GM23338 (cell line): ENCODE results near the gene TOR1AIP1. TPM values are rescaled to one million over a fixed set of nuclear protein-coding genes. Genes with fewer than 3 reads are reported as not detected.

Source experiments
- ATAC-seq: fragments of 200-7000 bp; cut with Tn5 transposase; 3 replicates; pipeline ENCODE4 v1.9.1; 2020
- DNase-seq: peaks from one replicate; pipeline ENCODE4 v3.0.0-alpha.2; 2015; ENCODE audit warnings: low spot score
- H2AFZ ChIP-seq: fragments of 200-600 bp; sonication (generic); 2 replicates; pipeline ENCODE4 v1.8.0; 2016; ENCODE audit warnings: antibody characterized with exemption, mild to moderate bottlenecking, moderate library complexity
- H3F3A ChIP-seq: fragments of 200-600 bp; sonication (generic); replicated peaks from 2 replicates; pipeline ENCODE4 v1.8.0; 2017; ENCODE audit warnings: antibody characterized with exemption, mixed run types, low read depth
- H3K27ac ChIP-seq: fragments of 200-600 bp; sonication (generic); 2 replicates; pipeline ENCODE4 v1.6.1; 2016; ENCODE audit warnings: low read depth
- H3K27me3 ChIP-seq: fragments of 200-600 bp; sonication (generic); 2 replicates; pipeline ENCODE4 v1.8.0; 2016; ENCODE audit warnings: mild to moderate bottlenecking, mixed run types, moderate library complexity; ENCODE audit not compliant: insufficient read depth
- H3K36me3 ChIP-seq: fragments of 200-600 bp; sonication (generic); 2 replicates; pipeline ENCODE4 v1.8.0; 2016; ENCODE audit warnings: mild to moderate bottlenecking; ENCODE audit not compliant: insufficient read depth
- H3K4me1 ChIP-seq: fragments of 200-600 bp; sonication (generic); 2 replicates; pipeline ENCODE4 v1.8.0; 2016; ENCODE audit warnings: mild to moderate bottlenecking, moderate library complexity; ENCODE audit not compliant: insufficient read depth
- H3K4me2 ChIP-seq: fragments of 200-600 bp; sonication (generic); 2 replicates; pipeline ENCODE4 v1.7.1; 2017; ENCODE audit warnings: mixed run types
- H3K4me3 ChIP-seq: fragments of 200-600 bp; sonication (generic); 2 replicates; pipeline ENCODE4 v1.6.1; 2016; ENCODE audit warnings: mixed run types
- H3K79me2 ChIP-seq: fragments of 200-600 bp; sonication (generic); replicated peaks from 2 replicates; pipeline ENCODE4 v1.8.0; 2017; ENCODE audit warnings: mild to moderate bottlenecking; ENCODE audit not compliant: insufficient read depth
- H3K9me2 ChIP-seq: fragments of 200-600 bp; sonication (generic); 2 replicates; pipeline ENCODE4 v1.8.0; 2017; ENCODE audit not compliant: insufficient read depth
- H4K20me1 ChIP-seq: fragments of 200-600 bp; sonication (generic); replicated peaks from 2 replicates; pipeline ENCODE4 v1.8.0; 2017; ENCODE audit warnings: mild to moderate bottlenecking; ENCODE audit not compliant: insufficient read depth
- H3K27ac Mint-ChIP-seq: 2 replicates; pipeline ENCODE4 v1.8.0; 2020; ENCODE audit warnings: inconsistent platforms, mild to moderate bottlenecking, moderate library complexity, mixed read lengths
- H3K27me3 Mint-ChIP-seq: 3 replicates; pipeline ENCODE4 v1.8.0; 2022; ENCODE audit warnings: low read depth, mild to moderate bottlenecking, moderate library complexity, mixed read lengths, inconsistent platforms; ENCODE audit not compliant: insufficient read depth, poor library complexity
- H3K36me3 Mint-ChIP-seq: 3 replicates; pipeline ENCODE4 v1.8.0; 2021; ENCODE audit warnings: low read depth, mild to moderate bottlenecking, inconsistent platforms, moderate library complexity, mixed read lengths
- H3K4me1 Mint-ChIP-seq: 3 replicates; pipeline ENCODE4 v1.8.0; 2020; ENCODE audit warnings: mild to moderate bottlenecking, inconsistent platforms, mixed read lengths
- H3K4me3 Mint-ChIP-seq: 3 replicates; pipeline ENCODE4 v1.8.0; 2021; ENCODE audit warnings: moderate library complexity, mild to moderate bottlenecking, inconsistent platforms, mixed read lengths
- H3K9me3 Mint-ChIP-seq: 3 replicates; pipeline ENCODE4 v1.8.0; 2020; ENCODE audit warnings: moderate library complexity, mild to moderate bottlenecking, inconsistent platforms, mixed read lengths
- CREB1 ChIP-seq: fragments of 250-450 bp; sonication (Bioruptor Pico); IDR thresholded peaks from 2 replicates; pipeline ENCODE4 v1.5.0; 2020; ENCODE audit warnings: low read depth, mild to moderate bottlenecking, moderate library complexity
- EZH2 ChIP-seq: fragments of 200-600 bp; sonication (generic); IDR thresholded peaks from one replicate; pipeline ENCODE4 v1.8.0; 2017; ENCODE audit warnings: antibody characterized with exemption, mild to moderate bottlenecking, low read depth; ENCODE audit not compliant: unreplicated experiment
- EZH2phosphoT487 ChIP-seq: fragments of 200-600 bp; sonication (generic); IDR thresholded peaks from one replicate; pipeline ENCODE4 v1.8.1; 2018; ENCODE audit warnings: antibody characterized with exemption; ENCODE audit not compliant: unreplicated experiment
- JUNB ChIP-seq: IDR thresholded peaks from one replicate; pipeline ENCODE4 v1.6.1; 2016; ENCODE audit warnings: antibody characterized with exemption; ENCODE audit not compliant: unreplicated experiment
- NANOG ChIP-seq: IDR thresholded peaks from 2 replicates; pipeline ENCODE4 v1.6.1; 2016; ENCODE audit warnings: antibody characterized with exemption, borderline replicate concordance
- POLR2AphosphoS5 ChIP-seq: IDR thresholded peaks from 2 replicates; pipeline ENCODE4 v1.6.1; 2016; ENCODE audit warnings: antibody characterized with exemption, low read depth
- REST ChIP-seq: IDR thresholded peaks from one replicate; pipeline ENCODE4 v1.6.1; 2018; ENCODE audit warnings: antibody characterized with exemption; ENCODE audit not compliant: unreplicated experiment
- STAT1 ChIP-seq: IDR thresholded peaks from one replicate; pipeline ENCODE4 v1.6.1; 2016; ENCODE audit warnings: antibody characterized with exemption; ENCODE audit not compliant: unreplicated experiment
- ZNF114 ChIP-seq: fragments of 250-450 bp; sonication (Bioruptor Pico); IDR thresholded peaks from 2 replicates; pipeline ENCODE4 v1.5.0; 2020; ENCODE audit warnings: mild to moderate bottlenecking, moderate library complexity
- ZNF462 ChIP-seq: fragments of 250-450 bp; sonication (Bioruptor Pico); IDR thresholded peaks from 2 replicates; pipeline ENCODE4 v1.5.0; 2020; ENCODE audit warnings: mild to moderate bottlenecking, moderate library complexity
- polyA plus RNA-seq: library from polyadenylated mRNA; unstranded; fragments of >200 nt; fragmentation: Nextera tagmentation; extraction: Ambion mirVana; gene quantifications from 2 replicates; pipeline ENCODE4 v1.2.1, GENCODE V29; 2016
- total RNA-seq: library from RNA; depleted of rRNA; stranded (reverse); fragments of >200 nt; shearing (Covaris generic); gene quantifications from 2 replicates; pipeline ENCODE4 v1.2.3, GENCODE V29; 2014
- TF ChIP-seq, protein P1 (sequence below), 2 experiments: fragments of 200-600 bp in 1 of 2; sonication (generic) in 1 of 2; conservative IDR thresholded peaks; 2 replicates each; pipeline versions ENCODE4 v1.5.1 to v1.6.1; 2016 to 2017; ENCODE audit warnings: antibody characterized with exemption in 2 of 2, low read depth in 2 of 2, mild to moderate bottlenecking in 2 of 2, moderate library complexity in 1 of 2
- TF ChIP-seq, protein P2 (sequence below): IDR thresholded peaks from 2 replicates; pipeline ENCODE4 v1.6.1; 2016; ENCODE audit warnings: antibody characterized with exemption

Gene TOR1AIP1
- total and polyA plus RNA-seq, 2 experiments from 2014 or later, result 16.9 to 20.6 TPM

- DNase-seq (no peak), ATAC-seq (no peak)
- H4K20me1 ChIP-seq, result peaks cover 16% of the 10 kb centered on the region; the same call in 1 of the 2 replicates
- no peaks in the 10 kb centered on the region for H3F3A ChIP-seq
- Mint-ChIP-seq H3K9me3 (no peaks in the 10 kb centered on the region), H3K27ac (no peak overlapping the region), H3K4me3 (peak overlapping the region; percentile 94), H3K4me1 (peaks cover 8% of the 10 kb centered on the region; the same call in 2 of the 3 replicates), H3K36me3 (peaks cover 15% of the 10 kb centered on the region; the same call in 2 of the 3 replicates), H3K27me3 (no peaks in the 10 kb centered on the region)
- peak overlapping the region; percentile 87 for H3K4me2 ChIP-seq
- H3K27ac ChIP-seq, result no peak overlapping the region
- no peak for TF ChIP-seq EZH2phosphoT487
- TF ChIP-seq, protein P1, sequence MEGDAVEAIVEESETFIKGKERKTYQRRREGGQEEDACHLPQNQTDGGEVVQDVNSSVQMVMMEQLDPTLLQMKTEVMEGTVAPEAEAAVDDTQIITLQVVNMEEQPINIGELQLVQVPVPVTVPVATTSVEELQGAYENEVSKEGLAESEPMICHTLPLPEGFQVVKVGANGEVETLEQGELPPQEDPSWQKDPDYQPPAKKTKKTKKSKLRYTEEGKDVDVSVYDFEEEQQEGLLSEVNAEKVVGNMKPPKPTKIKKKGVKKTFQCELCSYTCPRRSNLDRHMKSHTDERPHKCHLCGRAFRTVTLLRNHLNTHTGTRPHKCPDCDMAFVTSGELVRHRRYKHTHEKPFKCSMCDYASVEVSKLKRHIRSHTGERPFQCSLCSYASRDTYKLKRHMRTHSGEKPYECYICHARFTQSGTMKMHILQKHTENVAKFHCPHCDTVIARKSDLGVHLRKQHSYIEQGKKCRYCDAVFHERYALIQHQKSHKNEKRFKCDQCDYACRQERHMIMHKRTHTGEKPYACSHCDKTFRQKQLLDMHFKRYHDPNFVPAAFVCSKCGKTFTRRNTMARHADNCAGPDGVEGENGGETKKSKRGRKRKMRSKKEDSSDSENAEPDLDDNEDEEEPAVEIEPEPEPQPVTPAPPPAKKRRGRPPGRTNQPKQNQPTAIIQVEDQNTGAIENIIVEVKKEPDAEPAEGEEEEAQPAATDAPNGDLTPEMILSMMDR (conservative IDR thresholded peaks at IDR 0.05; ENCODE audit: low read depth in 2 of 2), result no peak
- TF ChIP-seq EZH2, result no peak
- no peak for TF ChIP-seq CREB1
- no peak for TF ChIP-seq REST
- no peak for TF ChIP-seq NANOG
- TF ChIP-seq POLR2AphosphoS5, result no peak
- no peak for TF ChIP-seq ZNF462 (CRISPR knock-in tag)
- TF ChIP-seq ZNF114 (CRISPR knock-in tag), result no peak
- no peak for TF ChIP-seq JUNB
- TF ChIP-seq, protein P2, sequence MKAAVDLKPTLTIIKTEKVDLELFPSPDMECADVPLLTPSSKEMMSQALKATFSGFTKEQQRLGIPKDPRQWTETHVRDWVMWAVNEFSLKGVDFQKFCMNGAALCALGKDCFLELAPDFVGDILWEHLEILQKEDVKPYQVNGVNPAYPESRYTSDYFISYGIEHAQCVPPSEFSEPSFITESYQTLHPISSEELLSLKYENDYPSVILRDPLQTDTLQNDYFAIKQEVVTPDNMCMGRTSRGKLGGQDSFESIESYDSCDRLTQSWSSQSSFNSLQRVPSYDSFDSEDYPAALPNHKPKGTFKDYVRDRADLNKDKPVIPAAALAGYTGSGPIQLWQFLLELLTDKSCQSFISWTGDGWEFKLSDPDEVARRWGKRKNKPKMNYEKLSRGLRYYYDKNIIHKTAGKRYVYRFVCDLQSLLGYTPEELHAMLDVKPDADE, result no peak
- no peak for TF ChIP-seq STAT1
- no peaks in the 10 kb centered on the region for H3K9me2 ChIP-seq
- H3K4me1 ChIP-seq, result peaks cover 8% of the 10 kb centered on the region
- H3K27me3 ChIP-seq, result no peaks in the 10 kb centered on the region
- peaks cover 63% of the 10 kb centered on the region for H3K79me2 ChIP-seq
- peak overlapping the region; percentile 81 for H3K4me3 ChIP-seq
- H3K36me3 ChIP-seq, result no peaks in the 10 kb centered on the region
- no peak overlapping the region for H2AFZ ChIP-seq
These were observed 5.8 kb upstream of the TOR1AIP1 start for GRCh38 chr1:179876300-179876715.
